ENCODE data around the gene MVB12B. TPM values are rescaled to one million over a fixed set of nuclear protein-coding genes. Genes with fewer than 3 reads are reported as not detected.

MVB12B gene
- total RNA-seq, 1 donor from 2014 or later: 1.8 TPM

GRCh38 chr9:126357074-126357473 lies 30.4 kb downstream of the MVB12B start:
- DNase-seq (ENCODE audit: low read depth, low spot score): no peak

GRCh38 chr9:126360073-126360472 lies 33.4 kb downstream of the MVB12B start:
- no peak for DNase-seq (ENCODE audit: low read depth, low spot score)

GRCh38 chr9:126361810-126362238 lies 35.2 kb downstream of the MVB12B start:
- DNase-seq (ENCODE audit: low read depth, low spot score): no peak

DNA sequence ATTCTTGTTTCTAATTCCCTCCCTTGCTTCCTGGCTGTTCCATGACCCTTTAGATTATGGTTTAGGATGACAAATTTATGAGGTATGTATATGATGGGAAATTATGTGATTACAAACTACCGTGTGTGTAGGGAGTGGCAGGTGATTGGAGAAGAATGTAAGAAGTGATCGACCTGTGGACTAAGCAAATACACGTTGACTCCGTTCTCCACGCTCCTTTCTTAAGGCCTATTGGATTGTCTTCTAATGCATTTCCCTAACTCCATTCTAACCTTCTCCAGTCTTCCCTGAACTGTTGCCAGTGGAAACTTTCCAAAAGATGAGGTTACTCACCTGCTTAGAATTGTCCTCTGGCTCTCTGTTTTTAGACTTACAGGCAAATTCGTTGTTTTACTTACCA lies 36.6 kb downstream of the MVB12B start:
- no peak for DNase-seq (ENCODE audit: low read depth, low spot score)

GRCh38 chr9:126363847-126364671 lies 37.4 kb downstream of the MVB12B start:
- no peak for DNase-seq (ENCODE audit: low read depth, low spot score)

GRCh38 chr9:126365780-126366179 lies 39.2 kb downstream of the MVB12B start:
- no peak for DNase-seq (ENCODE audit: low read depth, low spot score)

GRCh38 chr9:126366366-126367011 lies 39.9 kb downstream of the MVB12B start:
- DNase-seq (ENCODE audit: low read depth, low spot score): no peak

GRCh38 chr9:126367139-126367538 lies 40.5 kb downstream of the MVB12B start:
- DNase-seq (ENCODE audit: low read depth, low spot score): no peak

GRCh38 chr9:126367616-126368015 lies 41.0 kb downstream of the MVB12B start:
- DNase-seq (ENCODE audit: low read depth, low spot score): no peak

- no peak for DNase-seq (ENCODE audit: low read depth, low spot score)
Measured at GRCh38 chr9:126368020-126368419, 41.4 kb downstream of the MVB12B start.

GRCh38 chr9:126371007-126371870 lies 44.6 kb downstream of the MVB12B start:
- DNase-seq (ENCODE audit: low read depth, low spot score): no peak

- DNase-seq (ENCODE audit: low read depth, low spot score): no peak
Measured at GRCh38 chr9:126372716-126373115, 46.1 kb downstream of the MVB12B start.

GRCh38 chr9:126373241-126373640 lies 46.6 kb downstream of the MVB12B start:
- peak; percentile 77 for DNase-seq (ENCODE audit: low read depth, low spot score)

DNA sequence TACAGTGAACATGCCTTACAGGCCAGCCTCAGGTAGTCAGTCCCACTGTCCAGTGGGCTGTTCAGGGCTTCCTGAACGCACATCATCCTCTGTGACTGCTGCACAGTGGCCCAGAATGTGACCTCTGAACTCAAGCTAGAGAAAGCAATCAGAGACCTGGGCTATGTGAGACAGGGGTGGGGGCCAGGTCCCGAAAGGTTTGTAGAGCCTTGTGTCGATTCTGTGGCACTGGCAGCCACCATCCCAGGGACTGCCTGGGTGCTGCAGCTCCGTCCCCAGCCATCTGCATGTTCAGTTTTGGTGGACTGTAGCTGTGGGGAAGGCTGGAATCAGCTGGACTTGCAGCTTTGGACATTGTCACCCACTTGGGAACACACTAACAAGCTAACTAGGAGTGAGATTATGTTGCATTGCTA lies 47.7 kb downstream of the MVB12B start:
- DNase-seq (ENCODE audit: low read depth, low spot score): no peak

DNA sequence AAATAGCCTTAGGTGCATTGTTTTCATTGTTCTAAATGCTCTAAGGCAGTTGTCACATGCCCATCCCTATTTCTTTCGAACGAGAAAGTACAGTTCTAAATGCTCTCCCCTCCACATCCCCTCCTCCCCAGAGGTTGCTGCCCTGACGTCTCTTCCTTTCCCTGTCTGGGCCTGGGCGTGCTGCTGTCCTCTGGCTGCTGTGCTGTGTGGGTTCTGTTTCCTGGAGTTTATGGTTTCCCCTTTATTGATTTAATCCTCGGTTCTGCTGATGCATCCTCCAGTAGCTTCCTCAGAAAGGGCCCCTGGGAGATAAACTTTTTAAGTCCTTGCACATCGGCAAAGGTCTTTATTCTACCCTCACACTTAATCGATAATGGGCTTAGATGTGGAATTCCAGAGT lies 48.8 kb downstream of the MVB12B start:
- no peak for DNase-seq (ENCODE audit: low read depth, low spot score)

GRCh38 chr9:126376311-126377175 lies 49.9 kb downstream of the MVB12B start:
- DNase-seq (ENCODE audit: low read depth, low spot score): no peak

GRCh38 chr9:126377176-126377509 lies 50.5 kb downstream of the MVB12B start:
- DNase-seq (ENCODE audit: low read depth, low spot score): no peak

DNA sequence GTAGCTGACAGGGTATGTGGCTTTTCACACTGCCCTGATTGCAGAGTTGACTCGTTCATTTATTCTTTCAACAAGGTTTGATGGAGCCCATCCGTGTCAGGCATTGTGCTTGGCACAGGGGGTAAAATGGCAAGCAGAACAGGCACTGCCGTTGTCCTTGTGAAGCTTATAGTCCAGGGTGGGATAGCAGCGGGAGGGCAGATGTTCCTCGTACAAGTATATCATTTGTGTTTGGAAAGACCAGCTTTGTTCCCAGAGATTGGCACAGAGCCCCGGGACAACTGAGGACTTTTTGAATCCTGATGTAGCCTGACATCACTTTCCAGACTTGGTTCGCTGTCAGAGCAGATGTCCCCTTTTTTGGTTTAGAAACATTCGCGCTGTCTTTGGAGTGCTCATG lies 50.9 kb downstream of the MVB12B start:
- DNase-seq (ENCODE audit: low read depth, low spot score): no peak

- DNase-seq (ENCODE audit: low read depth, low spot score): no peak
Measured at GRCh38 chr9:126378761-126379160, 52.1 kb downstream of the MVB12B start.

DNA sequence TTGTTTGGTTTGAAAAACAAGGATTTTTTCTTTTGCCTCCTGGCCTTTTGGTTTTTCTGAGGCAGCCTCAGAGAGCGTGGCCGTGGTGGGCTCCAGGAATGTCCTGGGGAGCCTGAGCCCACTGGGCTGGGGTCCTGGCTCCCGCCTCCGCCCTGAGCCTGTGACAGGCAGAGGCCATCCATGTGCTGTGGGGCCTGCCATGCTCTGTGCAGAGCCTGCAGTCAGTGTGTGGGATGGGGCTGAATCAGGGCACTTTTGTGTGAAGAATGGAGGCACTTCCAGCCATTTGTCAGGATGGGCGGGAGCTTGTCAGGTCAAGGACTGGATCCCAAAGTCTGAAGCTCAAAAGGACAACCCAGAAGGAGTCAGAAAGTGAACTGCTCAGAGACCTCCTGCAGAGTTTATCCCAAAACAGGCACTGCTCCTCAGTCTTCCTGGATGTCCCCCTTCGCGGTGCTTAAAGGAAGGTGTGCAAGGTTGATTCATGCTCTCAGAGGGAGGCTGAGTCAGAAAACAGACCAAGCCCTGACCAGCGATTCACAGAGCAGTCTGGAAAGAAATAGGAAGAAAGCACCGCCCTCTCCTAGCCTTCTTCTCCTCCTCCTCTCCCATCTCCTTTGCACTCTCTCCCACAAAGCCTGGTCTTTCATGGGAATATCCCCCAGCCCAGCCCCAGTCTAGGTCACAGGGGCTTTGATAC lies 53.2 kb downstream of the MVB12B start:
- DNase-seq (ENCODE audit: low read depth, low spot score): no peak
